Chondrocyte (in vitro differentiated cells): ENCODE measurements around the gene PHC3. TPM values are rescaled to one million over a fixed set of nuclear protein-coding genes. Genes with fewer than 3 reads are reported as not detected.

Experiments
- DNase-seq: peaks from one replicate; pipeline ENCODE4 v3.0.0; 2021; ENCODE audit warnings: mixed read lengths, low spot score
- H3K27ac Mint-ChIP-seq: one replicate; pipeline ENCODE4 v1.8.0; 2021; ENCODE audit warnings: mild to moderate bottlenecking, moderate library complexity, mixed read lengths; ENCODE audit not compliant: unreplicated experiment
- H3K27me3 Mint-ChIP-seq: 2 replicates; pipeline ENCODE4 v1.8.0; 2021; ENCODE audit warnings: low read depth, mixed read lengths
- H3K36me3 Mint-ChIP-seq: 2 replicates; pipeline ENCODE4 v1.8.0; 2021; ENCODE audit warnings: low read depth, mixed read lengths
- H3K4me1 Mint-ChIP-seq: 2 replicates; pipeline ENCODE4 v1.8.0; 2021; ENCODE audit warnings: low read depth, mild to moderate bottlenecking, mixed read lengths
- H3K4me3 Mint-ChIP-seq: one replicate; pipeline ENCODE4 v1.8.0; 2021; ENCODE audit warnings: mild to moderate bottlenecking, moderate library complexity, mixed read lengths; ENCODE audit not compliant: unreplicated experiment
- H3K9me3 Mint-ChIP-seq: 2 replicates; pipeline ENCODE4 v1.8.0; 2021; ENCODE audit warnings: low read depth, mixed read lengths
- CTCF ChIP-seq: fragments of 200-600 bp; sonication (generic); IDR thresholded peaks from 2 replicates; pipeline ENCODE4 v1.5.0; 2021; ENCODE audit warnings: antibody characterized with exemption, mild to moderate bottlenecking, moderate library complexity
- total RNA-seq: library from RNA; stranded (reverse); gene quantifications from 3 replicates; pipeline ENCODE4 v1.2.1, GENCODE V29; 2021

The PHC3 gene
- total RNA-seq, 1 donor from 2014 or later = 45.8 TPM

GRCh38 chr3:170055209-170055608, 126.3 kb downstream of the PHC3 start:
- no peak for DNase-seq
- Mint-ChIP-seq H3K27me3 (no peaks in the 10 kb centered on the region), H3K9me3 (peaks cover 6% of the 10 kb centered on the region), H3K36me3 (peaks cover 1% of the 10 kb centered on the region), H3K4me1 (peaks cover under 1% of the 10 kb centered on the region), H3K27ac (no peak overlapping the region), H3K4me3 (no peak overlapping the region)
- no peak for TF ChIP-seq CTCF

- DNase-seq = no peak
- H3K4me1 Mint-ChIP-seq = peaks cover 11% of the 10 kb centered on the region
- peaks cover 1% of the 10 kb centered on the region for H3K36me3 Mint-ChIP-seq
- H3K4me3 Mint-ChIP-seq = no peak overlapping the region
- no peak overlapping the region for H3K27ac Mint-ChIP-seq
- peak; percentile 48 for TF ChIP-seq CTCF
- no peaks in the 10 kb centered on the region for H3K27me3 Mint-ChIP-seq
- H3K9me3 Mint-ChIP-seq = peaks cover 6% of the 10 kb centered on the region
Measured at GRCh38 chr3:170054204-170054603, 127.3 kb downstream of the PHC3 start.

- Mint-ChIP-seq H3K27me3 (no peaks in the 10 kb centered on the region), H3K4me3 (no peak overlapping the region), H3K36me3 (peaks cover 1% of the 10 kb centered on the region), H3K4me1 (peaks cover 11% of the 10 kb centered on the region), H3K9me3 (peaks cover 6% of the 10 kb centered on the region), H3K27ac (no peak overlapping the region)
- no peak for DNase-seq
- no peak for TF ChIP-seq CTCF
Measured at GRCh38 chr3:170052398-170052797, 129.1 kb downstream of the PHC3 start.

- Mint-ChIP-seq H3K36me3 (peaks cover 1% of the 10 kb centered on the region), H3K27me3 (no peaks in the 10 kb centered on the region), H3K4me1 (peaks cover 11% of the 10 kb centered on the region)
Measured at GRCh38 chr3:170050753-170051152, 130.8 kb downstream of the PHC3 start.

GRCh38 chr3:170049146-170050000, 132.2 kb downstream of the PHC3 start:
- Mint-ChIP-seq H3K27ac (no peak overlapping the region), H3K36me3 (peaks cover 3% of the 10 kb centered on the region), H3K9me3 (peaks cover 6% of the 10 kb centered on the region), H3K4me1 (peaks cover 11% of the 10 kb centered on the region), H3K4me3 (no peak overlapping the region), H3K27me3 (peaks cover 2% of the 10 kb centered on the region)
- no peak for DNase-seq
- no peak for TF ChIP-seq CTCF

More at GRCh38 chr3:170050753-170051152, 130.8 kb downstream of the PHC3 start:
- H3K9me3 Mint-ChIP-seq = peaks cover 6% of the 10 kb centered on the region
- H3K27ac Mint-ChIP-seq = no peak overlapping the region
- TF ChIP-seq CTCF = no peak
- no peak overlapping the region for H3K4me3 Mint-ChIP-seq
- DNase-seq = no peak
